HL-60/S4 treated with phorbol 12-myristate 13-acetate at 8.2 ng/mL for 4 days and 3 days (cell line): ENCODE results near the gene PLPP2.

Experiments used
- in situ Hi-C: fragments of 300-500 bp; cut with MboI; formaldehyde crosslinking; loops from 2 replicates; pipeline ENCODE4 v1.15.0; 2022; ENCODE audit warnings: low sequenced_read_pairs

Gene PLPP2

DNA sequence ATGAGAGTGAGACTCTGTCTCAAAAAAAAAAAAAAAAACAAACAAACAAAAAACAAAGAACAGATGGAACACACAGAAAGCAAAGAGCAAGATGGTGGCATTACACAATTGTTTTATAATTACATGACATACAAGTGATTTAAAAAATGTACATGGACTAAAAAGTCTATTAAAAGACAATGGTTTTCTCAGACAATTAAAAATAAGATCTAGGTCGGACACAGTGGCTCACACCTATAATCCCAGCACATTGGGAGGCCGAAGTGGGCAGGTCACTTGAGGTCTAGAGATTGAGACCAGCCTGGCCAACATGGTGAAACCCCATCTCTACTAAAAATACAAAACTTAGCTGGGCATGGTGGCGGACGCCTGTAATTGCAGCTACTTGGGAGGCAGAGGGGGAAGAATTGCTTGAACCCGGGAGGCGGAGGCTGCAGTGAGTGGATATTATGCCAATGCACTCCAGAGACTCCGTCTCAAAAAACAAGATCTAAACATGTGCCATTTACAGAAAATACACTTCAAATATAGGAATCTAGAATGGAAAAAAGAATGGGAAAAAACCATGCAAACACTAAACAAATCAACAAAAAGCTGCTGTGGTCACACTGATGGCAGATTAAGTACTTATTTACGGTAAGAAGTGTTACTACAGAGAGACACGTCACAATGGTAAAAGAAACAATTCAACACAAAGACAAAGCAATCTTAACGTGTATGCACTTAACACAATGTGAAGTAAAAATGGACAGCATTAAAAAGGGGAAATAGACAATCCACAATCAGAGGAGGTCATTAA, 26.7 kb upstream of the PLPP2 start:
- in situ Hi-C loops: no loop called here

DNA sequence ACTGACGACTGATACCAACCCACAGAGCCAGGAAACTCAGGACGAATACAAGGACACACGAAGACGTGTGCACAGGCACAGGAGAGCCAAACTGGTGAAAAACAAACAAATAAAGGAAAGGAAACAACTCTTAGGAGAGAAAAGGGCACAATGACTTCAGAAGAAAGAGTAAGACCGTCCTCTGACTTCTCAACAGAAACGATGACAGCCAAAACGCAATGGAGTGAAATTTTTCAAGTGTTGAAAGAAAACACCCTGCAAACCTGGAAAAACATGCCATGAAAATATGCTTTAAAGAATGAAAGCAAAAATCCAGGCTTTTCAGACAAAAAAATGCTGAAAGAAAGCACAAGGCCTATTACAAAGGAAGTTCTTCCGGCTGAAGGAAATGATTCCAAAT, 24.6 kb upstream of the PLPP2 start:
- in situ Hi-C loops: no loop called here

DNA sequence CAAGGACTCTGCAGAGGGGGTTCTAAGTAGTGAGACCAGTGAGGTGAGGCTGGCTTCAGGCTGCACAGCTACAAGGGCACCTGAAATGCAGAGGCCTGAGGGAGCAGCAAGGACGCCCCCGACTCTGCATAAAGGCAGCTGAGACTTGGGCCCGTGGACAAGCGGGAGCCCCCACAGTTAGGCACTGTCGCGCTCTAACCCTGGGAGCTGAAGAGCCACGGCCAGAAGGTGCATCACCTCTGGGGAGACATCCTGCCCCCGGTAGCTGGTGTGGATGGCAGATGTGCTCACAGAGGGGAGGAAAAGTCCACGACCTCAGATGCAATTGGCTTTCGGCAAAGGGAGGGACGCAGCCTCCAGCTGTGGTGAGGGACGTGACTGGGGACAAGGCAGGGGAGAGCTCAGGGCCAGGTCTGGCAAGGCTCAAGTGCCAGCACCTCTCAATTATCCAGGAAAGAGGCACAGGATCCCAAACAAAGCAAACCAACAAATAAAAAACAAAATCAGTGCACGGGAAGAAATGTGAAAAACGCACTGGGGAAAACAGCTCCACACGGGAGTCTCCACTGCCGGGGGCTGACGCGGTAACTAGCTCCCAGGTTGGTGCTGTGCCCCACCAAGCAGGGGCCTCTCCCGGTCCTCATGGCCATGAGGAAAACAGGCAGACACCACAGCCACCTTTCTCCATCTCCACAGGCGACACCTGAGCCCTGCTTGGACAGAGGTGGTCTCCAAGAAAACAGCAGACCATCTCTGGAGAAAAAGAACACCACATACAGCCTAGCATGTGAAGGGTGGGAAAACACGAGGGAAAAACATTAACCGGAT, 23.0 kb upstream of the PLPP2 start:
- in situ Hi-C loops: no loop called here

GRCh38 chr19:313169-313987, 22.2 kb upstream of the PLPP2 start:
- in situ Hi-C loops: no loop called here

DNA sequence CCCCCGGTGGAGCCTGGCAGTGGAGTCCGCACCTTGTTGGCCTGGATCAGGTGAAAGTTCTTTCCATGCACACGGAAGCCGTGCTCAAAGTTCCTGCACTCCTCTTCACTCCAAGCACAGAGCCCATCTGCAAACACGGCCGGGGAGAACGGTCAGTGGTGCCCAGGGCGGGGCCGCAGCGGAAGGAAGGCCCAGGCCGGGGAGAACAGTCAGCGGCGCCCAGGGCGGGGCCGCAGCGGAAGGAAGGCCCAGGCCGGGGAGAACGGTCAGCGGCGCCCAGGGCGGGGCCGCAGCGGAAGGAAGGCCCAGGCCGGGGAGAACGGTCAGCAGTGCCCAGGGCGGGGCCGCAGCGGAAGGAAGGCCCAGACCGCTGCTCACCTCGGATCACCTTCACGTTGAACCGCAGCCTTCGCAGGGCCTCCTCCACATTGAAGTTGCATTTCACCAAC, 20.6 kb upstream of the PLPP2 start:
- in situ Hi-C loops: no loop called here

DNA sequence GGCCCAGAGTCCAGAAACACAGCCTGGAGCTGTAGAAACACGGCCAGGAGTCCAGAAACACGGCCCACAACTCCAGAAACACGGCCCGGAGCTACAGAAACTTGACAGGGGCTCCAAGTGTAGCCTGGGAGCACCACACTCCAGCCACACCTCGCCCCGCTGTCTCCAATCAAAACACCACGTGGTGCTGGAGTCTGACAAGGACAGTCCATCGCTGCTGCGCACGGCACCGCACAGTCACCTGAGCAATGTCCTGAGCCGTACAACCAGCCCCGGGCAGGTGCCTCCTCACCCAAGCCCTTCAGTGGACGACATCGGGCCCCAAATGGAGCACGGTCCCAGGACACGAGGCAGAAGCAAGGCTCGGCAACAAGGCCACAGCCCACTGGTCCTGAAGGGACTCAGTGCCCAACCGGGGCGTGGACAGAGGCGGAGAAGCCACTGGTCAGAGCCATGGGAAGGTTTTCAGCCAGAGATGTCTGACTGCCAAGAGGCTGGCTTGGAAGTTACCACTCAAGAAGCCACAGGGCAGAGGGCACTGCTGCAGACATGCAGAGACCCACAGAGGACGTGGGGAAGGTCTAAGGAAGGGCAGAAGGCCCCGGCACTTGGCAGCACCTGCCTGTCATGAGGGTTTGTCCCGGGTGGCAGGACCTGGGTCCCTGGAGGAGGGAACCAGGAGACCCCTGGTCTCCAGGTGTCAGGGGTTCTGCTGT, 19.7 kb upstream of the PLPP2 start:
- in situ Hi-C loops: no loop called here

- in situ Hi-C loops: no loop called here
These were observed 19.0 kb upstream of the PLPP2 start for GRCh38 chr19:310141-310651.

DNA sequence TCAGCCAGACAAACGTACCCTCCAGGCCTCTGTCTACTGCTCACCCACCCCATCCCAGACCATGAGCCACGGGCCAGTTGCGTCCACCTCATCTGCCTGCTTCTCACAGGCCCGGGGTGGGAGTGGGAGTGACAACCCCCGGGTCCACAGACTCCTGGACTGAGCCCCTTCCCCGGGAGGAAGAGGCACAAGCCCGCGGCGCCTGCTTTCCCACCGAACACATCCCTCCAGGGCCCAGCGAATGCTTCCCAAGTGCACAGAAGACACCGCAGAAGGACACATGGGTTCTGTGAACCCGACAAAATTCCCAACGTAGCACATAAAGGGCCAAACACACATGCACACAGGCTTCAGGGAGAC, 18.0 kb upstream of the PLPP2 start:
- in situ Hi-C loops: no loop called here

DNA sequence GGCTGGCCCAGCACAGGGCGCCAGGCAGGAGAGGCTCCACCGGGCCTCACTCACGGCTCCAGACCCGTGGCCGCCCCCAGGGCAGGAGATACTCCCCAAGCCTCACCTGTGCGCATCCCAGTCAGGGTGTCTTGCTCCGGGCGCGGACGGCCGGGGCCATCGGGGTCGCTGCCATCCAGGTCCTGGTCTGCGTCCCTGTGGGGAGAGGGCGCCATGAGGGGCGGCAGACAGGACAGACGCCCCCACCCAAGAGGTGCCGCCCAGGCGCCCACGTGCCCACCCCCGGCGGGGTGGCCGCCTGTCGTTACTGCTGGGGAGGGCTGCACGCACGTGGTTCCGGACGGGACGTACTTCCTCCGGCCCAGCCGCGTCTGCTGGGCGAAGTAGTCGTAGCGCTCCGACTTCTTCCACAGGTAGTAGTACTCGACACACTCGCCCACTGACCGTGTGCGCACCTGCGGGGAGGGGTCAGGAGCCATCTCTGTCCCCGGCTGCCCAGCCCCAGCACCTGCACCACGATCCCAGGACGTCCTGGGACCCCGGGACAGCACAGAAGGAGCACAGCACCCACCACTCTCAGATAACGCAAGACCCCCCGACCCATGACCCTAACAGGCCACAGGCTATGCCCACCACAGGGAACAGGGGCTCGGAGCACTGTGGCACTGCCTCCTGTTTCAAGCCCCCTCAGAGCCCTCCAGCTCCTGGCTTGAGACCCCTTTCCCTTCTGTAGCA, 17.4 kb upstream of the PLPP2 start:
- in situ Hi-C loops: no loop called here

DNA sequence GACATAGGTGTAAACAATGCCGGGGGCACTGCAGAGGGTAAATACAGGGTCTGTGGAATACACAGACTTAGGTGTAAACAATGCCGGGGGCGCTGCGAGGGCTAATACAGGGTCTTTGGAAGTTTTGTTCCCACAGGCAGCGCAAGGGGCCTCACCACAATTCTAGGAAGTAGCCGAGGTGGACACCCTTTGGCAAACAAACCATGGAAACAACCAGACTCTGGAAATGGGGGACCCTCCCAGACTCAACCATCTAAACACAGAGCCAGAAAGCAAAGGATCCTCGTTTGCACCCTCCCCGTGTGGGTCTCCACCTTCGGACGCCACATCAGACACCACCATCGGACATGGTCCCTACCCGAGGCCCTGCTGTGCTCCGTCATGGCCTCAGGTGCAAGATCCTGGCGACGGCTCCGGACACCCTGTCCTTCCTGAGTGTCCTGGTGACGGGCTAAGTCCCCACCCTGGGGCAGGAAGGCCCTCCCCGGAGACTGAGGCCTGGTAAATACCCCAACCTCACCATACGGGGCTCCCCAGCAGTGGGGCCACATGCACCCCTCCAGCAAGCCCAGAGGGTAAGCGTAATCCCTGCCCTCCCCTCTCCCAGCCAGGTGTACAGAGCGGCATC, 16.7 kb upstream of the PLPP2 start:
- in situ Hi-C loops: no loop called here

DNA sequence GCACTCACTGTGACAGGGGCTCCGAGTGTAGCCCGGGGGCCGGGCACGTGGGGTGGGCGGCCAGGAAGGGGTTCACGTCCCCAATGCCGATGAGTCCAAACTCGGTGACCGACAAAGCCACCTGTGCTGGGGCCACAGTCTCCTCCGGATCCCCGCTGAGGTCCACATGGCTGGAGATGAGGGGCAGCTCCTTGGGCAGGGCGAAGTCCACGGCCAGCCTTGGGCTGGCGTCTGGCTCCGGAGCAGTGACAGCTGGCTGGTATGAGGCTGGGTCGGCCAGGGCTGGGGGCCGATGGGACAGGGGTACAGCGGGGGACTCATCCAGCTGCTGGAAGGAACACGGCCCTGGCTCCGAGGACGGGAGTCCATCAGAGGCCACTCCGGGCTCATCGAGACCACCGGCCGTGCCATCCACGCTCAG, 15.9 kb upstream of the PLPP2 start:
- in situ Hi-C loops: no loop called here

- in situ Hi-C loops: no loop called here
These were observed 15.1 kb upstream of the PLPP2 start for GRCh38 chr19:306151-306900.

GRCh38 chr19:305240-306150, 14.3 kb upstream of the PLPP2 start:
- in situ Hi-C loops: no loop called here

DNA sequence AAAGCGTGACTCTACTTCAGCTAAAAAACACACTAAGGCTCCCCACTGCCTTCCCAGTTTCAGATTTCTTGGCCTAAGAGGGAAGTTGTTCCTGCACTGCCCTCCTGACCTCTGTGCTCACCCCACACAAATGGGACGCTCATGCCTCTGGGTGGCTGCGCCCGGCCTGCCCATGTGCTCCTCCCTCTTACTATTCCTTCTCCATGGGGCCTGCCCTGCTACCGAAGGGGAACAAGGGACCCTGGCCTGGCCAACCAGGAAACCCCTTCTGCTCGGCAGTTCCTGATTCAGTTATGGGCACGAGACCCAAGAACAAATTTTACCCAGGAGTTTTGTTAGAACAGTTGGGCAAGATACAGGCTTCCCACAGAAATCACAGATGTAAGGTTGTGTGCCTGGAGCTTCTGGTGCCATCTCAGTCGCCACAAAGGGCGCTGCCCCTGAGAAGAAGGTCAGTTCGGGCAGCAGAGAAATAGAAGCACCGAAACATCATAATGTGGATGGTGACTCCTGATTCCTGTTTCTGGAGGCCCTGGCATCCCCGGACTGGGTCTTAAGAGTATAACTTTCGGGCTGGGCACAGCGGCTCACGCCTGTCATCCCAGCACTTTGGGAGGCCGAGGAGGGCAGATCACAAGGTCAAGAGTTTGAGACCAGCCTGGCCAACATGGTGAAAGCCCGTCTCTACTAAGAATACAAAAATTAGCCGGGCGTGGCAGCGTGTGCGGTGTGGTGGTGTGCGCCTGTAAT, 5.4 kb upstream of the PLPP2 start:
- in situ Hi-C loops: no loop called here

GRCh38 chr19:295687-296370, 4.6 kb upstream of the PLPP2 start:
- in situ Hi-C loops: no loop called here

DNA sequence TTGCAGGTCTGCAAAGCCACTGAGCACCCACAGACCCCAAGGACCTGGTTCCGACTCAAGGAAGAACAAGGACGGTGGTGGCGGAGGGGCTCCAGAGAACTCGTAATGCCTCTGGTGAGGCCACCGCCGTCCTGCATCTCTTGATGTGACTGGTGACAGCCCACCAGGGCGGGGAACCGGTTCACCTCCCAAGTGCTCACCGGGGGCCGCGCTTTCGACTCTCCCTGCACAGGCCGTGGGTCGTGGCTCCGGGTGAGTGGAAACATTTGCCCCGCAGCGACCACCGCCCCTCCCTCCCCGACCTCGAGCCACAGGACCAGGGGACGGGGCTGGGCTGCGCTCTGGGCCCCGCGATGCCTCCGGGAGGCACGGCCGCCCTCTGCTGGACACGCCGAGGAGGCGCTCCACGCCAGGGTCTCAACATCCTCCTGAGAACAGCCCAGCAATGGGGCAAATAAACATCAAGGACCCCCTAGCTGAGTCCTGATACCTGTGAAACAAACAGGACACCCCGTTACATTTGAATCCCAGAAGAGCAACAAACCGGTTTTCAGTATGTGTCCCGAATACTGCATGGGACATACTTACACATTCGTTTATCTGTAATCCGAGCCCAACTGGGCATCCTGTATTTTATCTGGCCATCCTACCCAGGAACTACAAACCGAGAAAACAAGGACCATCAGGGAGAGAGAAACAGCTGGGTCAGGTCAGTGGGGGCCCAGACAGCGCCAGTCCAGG, 3.9 kb upstream of the PLPP2 start:
- in situ Hi-C loops: no loop called here
